NCI-H2029 (cell line): ENCODE measurements around the gene CEP44.
A peak's percentile ranks its signal among the peaks of the same experiment; 100 is the strongest.
"Not testable (repeated sequence)": the region's sequence is repeated elsewhere in the genome, so short reads cannot be mapped to it uniquely, and the experiment has no call there.

Source experiments
- DNase-seq: peaks from one replicate; lab custom pipeline; 2025; lab: John Stamatoyannopoulos, UW

Gene CEP44, protein sequence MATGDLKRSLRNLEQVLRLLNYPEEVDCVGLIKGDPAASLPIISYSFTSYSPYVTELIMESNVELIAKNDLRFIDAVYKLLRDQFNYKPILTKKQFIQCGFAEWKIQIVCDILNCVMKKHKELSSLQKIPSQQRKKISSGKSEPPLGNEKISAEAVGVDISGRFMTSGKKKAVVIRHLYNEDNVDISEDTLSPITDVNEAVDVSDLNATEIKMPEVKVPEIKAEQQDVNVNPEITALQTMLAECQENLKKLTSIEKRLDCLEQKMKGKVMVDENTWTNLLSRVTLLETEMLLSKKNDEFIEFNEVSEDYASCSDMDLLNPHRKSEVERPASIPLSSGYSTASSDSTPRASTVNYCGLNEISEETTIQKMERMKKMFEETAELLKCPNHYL

DNA sequence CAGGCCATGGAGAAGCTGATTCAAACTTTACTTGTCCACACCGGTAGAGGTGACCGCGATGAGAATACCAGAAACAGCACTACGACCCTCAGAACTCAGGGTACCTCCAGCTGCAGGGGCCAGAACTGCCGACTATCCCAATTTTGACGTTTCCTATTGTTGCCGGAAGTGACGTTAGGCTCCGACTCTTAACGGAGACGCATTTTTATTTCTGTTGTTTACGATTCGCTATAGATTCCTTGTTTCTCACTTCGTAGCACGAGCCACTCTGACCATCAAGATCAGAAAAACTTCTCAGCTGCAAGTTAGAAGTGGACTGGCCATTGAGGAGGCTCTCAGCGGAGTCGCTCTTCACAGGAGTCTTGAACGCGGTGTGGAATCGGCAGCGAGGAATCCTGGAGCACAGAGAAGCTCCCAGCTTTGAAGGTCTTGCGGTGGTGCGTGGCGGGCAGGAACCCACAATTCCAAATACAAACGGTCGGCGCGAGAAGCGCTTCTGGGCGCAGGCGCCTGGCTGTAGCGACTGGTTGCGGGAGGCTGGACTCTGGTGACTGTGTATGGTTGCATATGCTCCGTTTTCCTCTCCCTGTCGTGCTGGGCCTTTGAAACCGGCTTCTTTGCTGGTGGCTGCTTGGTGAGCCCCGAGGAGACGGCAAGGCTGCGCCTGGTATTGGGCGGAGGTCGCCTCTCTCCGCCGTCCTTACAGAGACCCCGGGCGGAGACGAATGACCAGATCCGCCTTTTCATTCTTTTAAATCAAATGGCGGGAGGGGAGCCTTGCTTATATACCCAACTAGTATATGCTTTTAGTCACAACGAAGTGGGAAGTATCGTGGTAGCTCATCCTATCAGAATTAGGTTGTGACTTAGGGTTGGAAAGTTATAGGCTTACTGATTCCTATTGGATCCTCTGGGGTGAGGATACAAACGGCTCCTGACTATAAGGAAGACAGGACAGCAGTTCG lies at the start of gene CEP44, which contains the start of gene FBXO8:
TSS of gene CEP44 (plus strand) at position 405 of the 965 bp plus-strand sequence. CDS start 15,211 bp downstream, outside the sequence.
TSS of gene FBXO8 (minus strand) at position 161 of the 965 bp plus-strand sequence. CDS start 20,575 bp downstream, outside the sequence.
- peak; percentile 49 for DNase-seq

DNA sequence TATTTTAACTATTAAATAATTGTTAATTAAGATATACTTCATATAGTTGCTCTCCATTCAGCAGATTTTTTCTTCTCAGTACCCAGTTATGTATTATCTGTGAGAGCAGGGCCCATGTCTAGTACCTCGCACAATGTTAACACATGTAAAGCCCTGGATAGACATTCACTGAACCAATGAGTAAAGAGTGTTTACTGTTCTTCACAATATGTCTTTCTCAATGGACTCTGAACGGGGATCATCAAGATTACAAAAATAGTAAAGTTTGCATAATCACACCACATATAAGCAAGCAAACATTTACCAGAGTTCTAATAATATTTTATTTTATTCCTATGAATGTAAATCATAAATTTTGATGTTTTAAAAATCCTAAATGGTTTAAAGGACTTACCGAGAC lies 47.4 kb upstream of the CEP44 start:
- no peak for DNase-seq

- no peak for DNase-seq
These were observed 42.5 kb upstream of the CEP44 start for GRCh38 chr4:174241162-174241561.

- no peak for DNase-seq
These were observed 39.3 kb upstream of the CEP44 start for GRCh38 chr4:174244441-174244840.

DNA sequence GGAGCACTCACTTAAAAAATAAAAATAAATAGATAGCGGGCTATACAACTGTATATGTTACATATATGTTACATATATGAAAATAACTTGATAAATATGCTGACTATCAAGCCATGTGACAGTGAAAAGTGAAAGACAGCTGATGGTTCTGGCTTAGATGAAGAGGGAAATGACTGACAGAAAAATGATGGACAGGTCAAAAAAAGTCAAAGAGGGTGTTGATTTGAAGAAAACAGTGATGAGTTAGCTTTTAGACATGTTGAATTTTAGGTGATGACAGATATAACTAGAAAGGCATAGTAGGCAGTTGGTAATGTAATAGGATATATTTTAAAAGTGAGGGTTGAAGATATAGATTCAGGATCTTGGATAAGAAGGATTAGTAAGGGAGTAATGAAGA lies 38.0 kb upstream of the CEP44 start:
- no peak for DNase-seq

DNA sequence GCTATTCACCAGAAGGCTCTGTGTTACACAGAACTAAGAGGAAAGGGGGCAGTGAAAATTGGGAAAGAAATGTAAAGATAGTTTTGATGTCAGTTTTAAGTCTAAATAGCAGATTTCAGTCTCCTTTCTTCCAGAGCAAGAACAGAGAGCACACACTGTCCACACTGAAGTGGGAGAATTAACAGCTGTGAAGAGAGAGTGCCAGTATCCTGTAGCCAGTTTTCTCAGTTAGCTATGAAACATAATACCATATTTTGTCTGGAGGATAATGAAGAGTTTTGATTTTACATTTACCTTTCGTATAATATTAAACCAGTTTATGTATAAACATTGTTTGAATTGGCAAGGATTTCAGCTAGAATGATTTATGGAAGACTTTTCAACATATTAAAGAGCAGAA lies 35.3 kb upstream of the CEP44 start:
- no peak for DNase-seq

GRCh38 chr4:174252412-174252811 lies 31.3 kb upstream of the CEP44 start:
- DNase-seq = no peak

- no peak for DNase-seq
These were observed 29.1 kb upstream of the CEP44 start for GRCh38 chr4:174254613-174255012.

DNA sequence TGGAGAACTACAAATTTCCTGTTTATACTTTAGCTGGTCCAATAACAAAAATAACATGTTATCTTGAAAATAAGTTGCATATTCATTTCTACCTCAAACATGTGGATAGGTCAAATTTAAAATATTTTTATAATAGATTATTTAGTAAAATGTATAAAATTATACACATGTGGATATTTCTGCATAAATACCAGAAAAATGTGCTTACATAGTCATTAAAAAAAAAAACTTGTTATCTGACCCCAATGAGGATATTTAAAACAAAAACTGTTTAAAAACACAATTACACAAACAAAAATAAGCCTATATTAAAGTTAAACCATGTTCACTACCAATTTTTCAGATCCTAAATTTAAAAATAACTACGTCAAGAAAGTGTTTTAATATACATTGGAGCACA lies 28.3 kb upstream of the CEP44 start:
- no peak for DNase-seq

DNA sequence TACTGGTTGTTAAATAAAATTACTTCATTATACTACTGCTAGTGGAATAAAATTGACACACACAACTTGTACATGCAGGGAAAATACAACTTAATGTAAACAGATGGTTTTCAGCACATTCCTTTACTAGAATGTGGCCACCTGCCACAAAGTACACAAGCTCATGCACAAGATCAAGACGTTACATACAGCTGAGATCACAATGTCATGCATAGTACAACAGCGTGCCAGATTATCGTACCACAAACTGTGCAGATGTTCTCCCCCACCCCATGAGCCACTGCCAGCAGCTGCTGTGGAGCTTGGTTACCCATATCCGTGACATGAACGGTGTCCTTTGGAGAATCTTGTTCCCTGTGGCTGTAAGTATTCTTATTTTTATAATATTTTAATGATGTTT lies 27.9 kb upstream of the CEP44 start:
- DNase-seq = no peak

- DNase-seq = no peak
These were observed 27.4 kb upstream of the CEP44 start for GRCh38 chr4:174256277-174256713.

GRCh38 chr4:174259580-174259979 lies 24.1 kb upstream of the CEP44 start:
- no peak for DNase-seq

GRCh38 chr4:174260099-174260498 lies 23.6 kb upstream of the CEP44 start:
- DNase-seq = no peak

DNA sequence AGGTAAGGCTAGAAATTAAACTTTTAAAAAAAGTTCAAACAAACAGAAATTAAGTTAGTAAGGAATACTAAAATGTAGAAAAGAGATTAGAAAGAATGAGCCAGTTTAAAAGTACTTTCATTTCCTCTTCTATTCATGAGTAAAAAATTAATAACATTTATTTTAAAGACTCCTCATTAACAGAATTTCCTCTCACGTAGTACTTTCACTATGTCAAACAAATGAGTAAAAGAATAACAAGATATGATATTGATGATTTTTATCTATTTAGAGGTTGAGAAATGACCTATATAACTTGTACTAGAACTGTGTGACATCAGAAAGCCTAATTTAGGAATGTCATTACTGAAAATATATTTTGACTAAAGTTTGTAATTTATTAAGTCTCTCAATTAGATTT lies 22.3 kb upstream of the CEP44 start:
- DNase-seq = not testable (repeated sequence)

GRCh38 chr4:174262624-174263444 lies 20.9 kb upstream of the CEP44 start:
- DNase-seq = no peak

DNA sequence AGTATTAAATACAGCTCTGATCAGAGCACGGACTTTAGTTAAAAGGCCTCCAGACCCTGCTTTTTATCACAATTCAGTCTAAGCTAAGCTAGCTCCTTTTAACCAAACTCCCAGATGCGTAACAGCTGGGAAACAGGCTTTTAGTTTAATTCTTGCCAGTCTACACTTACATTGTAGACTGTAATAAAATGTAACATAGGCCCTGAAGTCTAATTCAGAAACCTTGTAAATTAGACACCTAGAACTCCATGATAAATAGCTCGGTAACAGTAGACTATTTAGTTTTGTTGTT lies 20.3 kb upstream of the CEP44 start:
- DNase-seq = no peak

- no peak for DNase-seq
These were observed 17.8 kb upstream of the CEP44 start for GRCh38 chr4:174265916-174266315.

DNA sequence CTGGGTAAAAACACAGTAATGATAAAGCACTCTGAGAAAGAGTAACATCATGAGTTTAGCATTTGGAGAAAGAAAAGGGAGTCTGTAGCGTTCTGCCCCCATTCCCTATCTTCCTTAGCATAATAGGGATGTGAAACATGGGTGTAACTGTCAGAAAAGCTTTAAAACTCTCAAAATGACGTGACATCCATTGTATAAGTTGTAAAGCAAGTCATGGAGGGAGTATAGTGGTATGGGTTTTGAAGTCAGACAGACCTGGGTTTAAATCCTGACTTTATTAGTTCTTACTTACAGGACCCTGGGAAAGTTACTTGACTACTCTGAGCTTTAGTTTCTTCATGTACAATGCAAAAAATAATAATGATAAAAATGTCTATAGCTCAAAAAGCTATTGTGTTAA lies 17.3 kb upstream of the CEP44 start:
- DNase-seq = no peak

GRCh38 chr4:174273930-174274329 lies 9.8 kb upstream of the CEP44 start:
- DNase-seq = no peak

- no peak for DNase-seq
These were observed 9.3 kb upstream of the CEP44 start for GRCh38 chr4:174274436-174274835.

DNA sequence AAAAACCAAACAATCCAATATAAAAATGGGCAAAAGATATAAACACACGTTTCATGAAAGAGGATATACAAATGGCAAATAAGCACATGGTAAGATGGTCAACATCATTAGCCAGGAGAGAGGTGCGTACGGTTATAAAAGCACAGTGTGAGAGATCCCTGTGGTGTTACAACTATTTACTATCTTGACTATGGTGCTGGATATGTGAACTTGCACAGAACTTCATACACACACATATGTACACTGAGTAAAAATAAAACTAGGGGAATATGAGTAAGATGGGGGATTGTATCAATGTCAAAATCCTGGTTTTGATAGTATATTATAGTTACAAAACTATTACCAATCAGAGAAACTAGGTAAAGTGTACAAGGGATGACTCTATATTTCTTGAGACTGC lies 8.6 kb upstream of the CEP44 start:
- no peak for DNase-seq

- no peak for DNase-seq
These were observed 6.3 kb upstream of the CEP44 start for GRCh38 chr4:174277433-174277832.
